Fibroblast of pulmonary artery (primary cell): Measurements from ENCODE around the gene RABL3.
"Not testable (repeated sequence)": the region's sequence is repeated elsewhere in the genome, so short reads cannot be mapped to it uniquely, and the experiment has no call there.

Experiments used
- DNase-seq: peaks from one replicate; pipeline ENCODE4 v3.0.0-alpha.2; 2010; ENCODE audit warnings: low read depth
- H3K4me3 ChIP-seq: replicated peaks from 2 replicates; pipeline ENCODE4 v1.5.1; 2011; ENCODE audit warnings: low read depth, mild to moderate bottlenecking, control low read depth, low read length, moderate library complexity
- TF ChIP-seq, protein P1 (sequence below): IDR thresholded peaks from 2 replicates; pipeline ENCODE4 v1.5.1; 2011; ENCODE audit warnings: mild to moderate bottlenecking, control low read depth, low read length, inconsistent platforms; ENCODE audit errors: missing control alignments

The RABL3 gene

GRCh38 chr3:120764206-120764605 is 21.9 kb upstream of the RABL3 start:
- H3K4me3 ChIP-seq = no peak overlapping the region
- TF ChIP-seq, protein P1, sequence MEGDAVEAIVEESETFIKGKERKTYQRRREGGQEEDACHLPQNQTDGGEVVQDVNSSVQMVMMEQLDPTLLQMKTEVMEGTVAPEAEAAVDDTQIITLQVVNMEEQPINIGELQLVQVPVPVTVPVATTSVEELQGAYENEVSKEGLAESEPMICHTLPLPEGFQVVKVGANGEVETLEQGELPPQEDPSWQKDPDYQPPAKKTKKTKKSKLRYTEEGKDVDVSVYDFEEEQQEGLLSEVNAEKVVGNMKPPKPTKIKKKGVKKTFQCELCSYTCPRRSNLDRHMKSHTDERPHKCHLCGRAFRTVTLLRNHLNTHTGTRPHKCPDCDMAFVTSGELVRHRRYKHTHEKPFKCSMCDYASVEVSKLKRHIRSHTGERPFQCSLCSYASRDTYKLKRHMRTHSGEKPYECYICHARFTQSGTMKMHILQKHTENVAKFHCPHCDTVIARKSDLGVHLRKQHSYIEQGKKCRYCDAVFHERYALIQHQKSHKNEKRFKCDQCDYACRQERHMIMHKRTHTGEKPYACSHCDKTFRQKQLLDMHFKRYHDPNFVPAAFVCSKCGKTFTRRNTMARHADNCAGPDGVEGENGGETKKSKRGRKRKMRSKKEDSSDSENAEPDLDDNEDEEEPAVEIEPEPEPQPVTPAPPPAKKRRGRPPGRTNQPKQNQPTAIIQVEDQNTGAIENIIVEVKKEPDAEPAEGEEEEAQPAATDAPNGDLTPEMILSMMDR = no peak
- DNase-seq = no peak

GRCh38 chr3:120763601-120764000 is 21.3 kb upstream of the RABL3 start:
- TF ChIP-seq, protein P1 = no peak
- H3K4me3 ChIP-seq = no peak overlapping the region
- peak; percentile 9 for DNase-seq

GRCh38 chr3:120762615-120763014 is 20.3 kb upstream of the RABL3 start:
- TF ChIP-seq, protein P1 = no peak
- peak; percentile 2 for DNase-seq
- H3K4me3 ChIP-seq = no peak overlapping the region

GRCh38 chr3:120758551-120758950 is 16.2 kb upstream of the RABL3 start:
- DNase-seq, H3K4me3 ChIP-seq: not testable (repeated sequence)

GRCh38 chr3:120756061-120756460 is 13.7 kb upstream of the RABL3 start:
- DNase-seq = no peak
- H3K4me3 ChIP-seq = no peak overlapping the region
- TF ChIP-seq, protein P1 = no peak

DNA sequence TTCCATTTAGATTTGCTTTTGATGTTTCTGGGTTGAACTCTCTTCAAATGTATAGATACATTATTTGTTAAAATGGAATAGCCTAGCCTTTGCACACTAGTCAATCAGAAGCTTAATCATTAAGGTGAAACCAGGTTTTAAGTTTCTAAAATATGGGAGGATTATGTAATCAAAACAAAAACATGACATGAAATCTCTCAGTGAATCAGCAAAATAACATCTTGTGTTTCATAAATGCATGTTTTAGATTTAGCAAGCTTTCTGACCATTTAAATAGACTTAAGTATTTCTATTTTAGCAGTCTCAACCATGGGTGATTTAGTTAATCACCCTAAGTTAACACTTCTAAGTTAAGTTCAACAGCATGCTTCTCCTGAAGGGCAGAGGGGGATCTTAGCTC is 11.5 kb upstream of the RABL3 start:
- TF ChIP-seq, protein P1 = no peak
- H3K4me3 ChIP-seq = no peak overlapping the region
- DNase-seq = peak; percentile 31

DNA sequence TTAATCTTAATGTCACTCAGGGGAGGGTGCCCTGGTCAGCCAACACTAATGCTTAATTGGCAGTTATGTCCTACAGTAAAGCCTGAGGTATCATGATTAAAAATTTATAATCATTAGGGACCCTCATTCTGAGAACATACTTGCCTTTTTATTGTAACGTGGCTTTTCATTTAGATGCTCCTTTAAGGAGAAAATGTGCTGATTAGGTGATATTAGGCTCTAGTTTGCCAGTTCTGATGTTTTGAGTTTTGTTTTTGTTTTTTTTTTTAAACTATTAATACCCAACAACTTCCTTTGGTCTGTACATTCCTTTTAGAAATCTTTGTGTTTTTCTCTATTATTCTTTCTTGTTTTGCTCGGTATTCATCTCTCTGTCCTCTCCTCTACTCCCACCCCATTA is 10.5 kb upstream of the RABL3 start:
- TF ChIP-seq, protein P1 = no peak
- no peak for DNase-seq

More for the DNA sequence above, 10.5 kb upstream of the RABL3 start:
- H3K4me3 ChIP-seq = no peak overlapping the region
